Measurements from ENCODE around the gene HLA-DOA. TPM values are rescaled to one million over a fixed set of nuclear protein-coding genes. Genes with fewer than 3 reads are reported as not detected.

The HLA-DOA gene
- total RNA-seq, 1 experiment from 2014 or later, result not detected

DNA sequence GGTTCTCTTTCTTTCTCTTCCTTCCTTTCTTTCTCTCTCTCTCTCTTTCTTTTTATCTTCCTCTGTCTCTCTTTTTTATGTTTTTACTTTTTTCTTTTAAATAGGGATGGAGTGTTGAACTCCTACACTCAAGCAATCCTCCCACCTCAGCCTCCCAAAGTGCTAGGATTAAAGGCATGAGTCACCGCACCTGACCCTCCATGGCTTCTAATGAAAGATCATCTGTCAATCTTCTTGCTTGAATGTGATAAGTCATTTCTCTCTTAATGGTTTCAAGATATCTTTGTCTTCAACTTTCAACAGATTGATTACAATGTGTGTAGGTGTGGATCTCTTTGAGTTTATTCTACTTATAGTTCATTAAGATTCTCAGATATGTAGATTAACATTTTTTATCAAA is 25.2 kb upstream of the HLA-DOA start:
- CTCF ChIA-PET, result no interaction called here
- Histone ChIP-seq H2AFZ (ENCODE audit: low read length) (no peak overlapping the region), H3K9ac (ENCODE audit: low read length) (no peak overlapping the region), H3K27me3 (ENCODE audit: low read length) (peaks cover 77% of the 10 kb centered on the region), H3K4me1 (ENCODE audit: insufficient read depth, low read length) (no peaks in the 10 kb centered on the region), H3K36me3 (ENCODE audit: low read depth, low read length) (no peaks in the 10 kb centered on the region), H3F3A (ENCODE audit: low read length, unreplicated experiment) (no peaks in the 10 kb centered on the region), H3K79me2 (ENCODE audit: low read length) (no peaks in the 10 kb centered on the region), H4K20me1 (ENCODE audit: low read length) (no peaks in the 10 kb centered on the region), H3K27ac (ENCODE audit: low read length) (no peak overlapping the region), H3K9me2 (replicated peaks; ENCODE audit: low read length) (no peaks in the 10 kb centered on the region), H3K4me3 (ENCODE audit: low read length) (no peak overlapping the region), H3K9me3 (ENCODE audit: low read length) (no peaks in the 10 kb centered on the region), H3K4me2 (ENCODE audit: low read length) (no peak overlapping the region)
- POLR2A ChIA-PET (ENCODE audit: unreplicated experiment), result no interaction called here
- no peak for ATAC-seq
- no TSS peak for BruUV-seq (replicated peaks)
- no peak for TF ChIP-seq EZH2 (IDR thresholded peaks at IDR 0.05; ENCODE audit: low read length, unreplicated experiment)
- no peak for TF ChIP-seq EZH2phosphoT487 (IDR thresholded peaks at IDR 0.05; ENCODE audit: borderline replicate concordance, low read length)
- no peak for TF ChIP-seq CTCF (conservative IDR thresholded peaks at IDR 0.05; ENCODE audit: low read depth, low read length)
- no peak for DNase-seq
- intact Hi-C loops (cut with micrococcal nuclease), result no loop called here

DNA sequence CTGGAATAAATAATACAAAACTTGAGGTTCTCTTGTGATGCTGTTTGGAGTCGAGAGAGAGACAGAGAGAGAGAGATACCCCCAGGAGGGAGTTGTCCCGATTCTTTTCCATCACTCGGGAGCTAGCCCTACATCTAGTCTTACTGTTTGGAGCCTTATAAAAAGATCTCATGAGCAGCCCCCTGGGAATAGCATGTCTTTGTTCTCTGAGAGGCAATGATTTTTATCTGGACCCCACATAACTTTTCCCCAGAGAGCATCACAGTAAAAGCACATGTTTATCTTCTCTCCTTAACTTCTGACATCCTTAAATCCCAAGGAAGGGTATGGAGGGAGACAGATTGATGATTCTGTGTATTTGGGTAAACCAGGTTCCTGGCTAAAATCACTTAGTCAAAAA is 20.9 kb upstream of the HLA-DOA start:
- ATAC-seq (no peak), DNase-seq (no peak)
- no peak overlapping the region for H3K27ac ChIP-seq (ENCODE audit: low read length)
- H3K9ac ChIP-seq (ENCODE audit: low read length), result no peak overlapping the region
- BruUV-seq (replicated peaks), result no TSS peak
- H2AFZ ChIP-seq (ENCODE audit: low read length), result no peak overlapping the region
- CTCF ChIA-PET, result no interaction called here
- H3K9me3 ChIP-seq (ENCODE audit: low read length), result no peaks in the 10 kb centered on the region
- POLR2A ChIA-PET (ENCODE audit: unreplicated experiment), result no interaction called here
- no peak for TF ChIP-seq EZH2phosphoT487 (IDR thresholded peaks at IDR 0.05; ENCODE audit: borderline replicate concordance, low read length)
- no peak for TF ChIP-seq CTCF (conservative IDR thresholded peaks at IDR 0.05; ENCODE audit: low read depth, low read length)
- no peak for TF ChIP-seq EZH2 (IDR thresholded peaks at IDR 0.05; ENCODE audit: low read length, unreplicated experiment)
- intact Hi-C loops (cut with micrococcal nuclease), result no loop called here
- H3K36me3 ChIP-seq (ENCODE audit: low read depth, low read length), result no peaks in the 10 kb centered on the region
- H3F3A ChIP-seq (ENCODE audit: low read length, unreplicated experiment), result no peaks in the 10 kb centered on the region
- no peak overlapping the region for H3K4me2 ChIP-seq (ENCODE audit: low read length)
- H4K20me1 ChIP-seq (ENCODE audit: low read length), result no peaks in the 10 kb centered on the region
- no peak overlapping the region for H3K4me3 ChIP-seq (ENCODE audit: low read length)
- H3K79me2 ChIP-seq (ENCODE audit: low read length), result no peaks in the 10 kb centered on the region
- H3K4me1 ChIP-seq (ENCODE audit: insufficient read depth, low read length), result no peaks in the 10 kb centered on the region
- no peaks in the 10 kb centered on the region for H3K9me2 ChIP-seq (replicated peaks; ENCODE audit: low read length)
- peaks cover 74% of the 10 kb centered on the region for H3K27me3 ChIP-seq (ENCODE audit: low read length)

- no peaks in the 10 kb centered on the region for H3K9me2 ChIP-seq (replicated peaks; ENCODE audit: low read length)
- TF ChIP-seq CTCF (conservative IDR thresholded peaks at IDR 0.05; ENCODE audit: low read depth, low read length), result no peak
- TF ChIP-seq EZH2phosphoT487 (IDR thresholded peaks at IDR 0.05; ENCODE audit: borderline replicate concordance, low read length), result no peak
- no peak for TF ChIP-seq EZH2 (IDR thresholded peaks at IDR 0.05; ENCODE audit: low read length, unreplicated experiment)
- DNase-seq (no peak), ATAC-seq (no peak)
- POLR2A ChIA-PET (ENCODE audit: unreplicated experiment), result no interaction called here
- H3K79me2 ChIP-seq (ENCODE audit: low read length), result no peaks in the 10 kb centered on the region
- H3K4me3 ChIP-seq (ENCODE audit: low read length), result no peak overlapping the region
- BruUV-seq (replicated peaks), result no TSS peak
- H3K9ac ChIP-seq (ENCODE audit: low read length), result no peak overlapping the region
- no peaks in the 10 kb centered on the region for H3K4me1 ChIP-seq (ENCODE audit: insufficient read depth, low read length)
- peaks cover 74% of the 10 kb centered on the region for H3K27me3 ChIP-seq (ENCODE audit: low read length)
- no peaks in the 10 kb centered on the region for H3F3A ChIP-seq (ENCODE audit: low read length, unreplicated experiment)
- no peak overlapping the region for H3K27ac ChIP-seq (ENCODE audit: low read length)
- no peaks in the 10 kb centered on the region for H3K36me3 ChIP-seq (ENCODE audit: low read depth, low read length)
- H3K9me3 ChIP-seq (ENCODE audit: low read length), result no peaks in the 10 kb centered on the region
- intact Hi-C loops (cut with micrococcal nuclease), result no loop called here
- CTCF ChIA-PET, result no interaction called here
- no peaks in the 10 kb centered on the region for H4K20me1 ChIP-seq (ENCODE audit: low read length)
- H3K4me2 ChIP-seq (ENCODE audit: low read length), result no peak overlapping the region
- H2AFZ ChIP-seq (ENCODE audit: low read length), result no peak overlapping the region
These were observed 20.2 kb upstream of the HLA-DOA start for GRCh38 chr6:33029328-33030184.

Data from PC-3 (cell line).